Smooth muscle cell (in vitro differentiated cells): Measurements from ENCODE around the gene CLSTN2. TPM values are rescaled to one million over a fixed set of nuclear protein-coding genes. Genes with fewer than 3 reads are reported as not detected.

Experiments
- DNase-seq: peaks from one replicate; lab custom pipeline; 2025; ENCODE audit not compliant: unreplicated experiment; lab: John Stamatoyannopoulos, UW
- H2AFZ ChIP-seq: fragments of 200-600 bp; sonication (generic); 2 replicates; pipeline ENCODE4 v1.6.0; 2016; ENCODE audit warnings: antibody characterized with exemption, low read depth, mild to moderate bottlenecking
- H3F3A ChIP-seq: fragments of 200-600 bp; sonication (generic); 2 replicates; pipeline ENCODE4 v1.6.0; 2017; ENCODE audit warnings: antibody characterized with exemption, low read depth
- H3K27ac ChIP-seq: fragments of 200-600 bp; sonication (generic); 2 replicates; pipeline ENCODE4 v1.5.1; 2016; ENCODE audit warnings: low read depth, mild to moderate bottlenecking
- H3K27me3 ChIP-seq: fragments of 200-600 bp; sonication (generic); 2 replicates; pipeline ENCODE4 v1.6.1; 2016; ENCODE audit warnings: low read depth, mild to moderate bottlenecking
- H3K36me3 ChIP-seq: fragments of 200-600 bp; sonication (generic); 2 replicates; pipeline ENCODE4 v1.5.1; 2016; ENCODE audit warnings: low read depth
- H3K4me1 ChIP-seq: fragments of 200-600 bp; sonication (generic); 2 replicates; pipeline ENCODE4 v1.5.1; 2016; ENCODE audit warnings: low read depth
- H3K4me2 ChIP-seq: fragments of 200-600 bp; sonication (generic); 2 replicates; pipeline ENCODE4 v1.6.0; 2016; ENCODE audit warnings: mild to moderate bottlenecking
- H3K4me3 ChIP-seq: fragments of 200-600 bp; sonication (generic); 2 replicates; pipeline ENCODE4 v1.5.1; 2016; ENCODE audit warnings: mild to moderate bottlenecking
- H3K79me2 ChIP-seq: fragments of 200-600 bp; sonication (generic); 2 replicates; pipeline ENCODE4 v1.6.0; 2016; ENCODE audit warnings: low read depth, mild to moderate bottlenecking
- H3K9ac ChIP-seq: fragments of 200-600 bp; sonication (generic); 2 replicates; pipeline ENCODE4 v1.6.0; 2016; ENCODE audit warnings: low read depth
- H3K9me3 ChIP-seq: fragments of 200-600 bp; sonication (generic); replicated peaks from 2 replicates; pipeline ENCODE4 v1.5.1; 2016; ENCODE audit warnings: low read depth
- H4K20me1 ChIP-seq: fragments of 200-600 bp; sonication (generic); 2 replicates; pipeline ENCODE4 v1.6.0; 2016; ENCODE audit warnings: low read depth
- WGBS: methylation state at CpG from one replicate; pipeline ENCODE4 v1.1.7; 2016; ENCODE audit warnings: low lambda C conversion rate; 5-methylcytosine and 5-hydroxymethylcytosine counted together
- polyA plus RNA-seq: library from polyadenylated mRNA; unstranded; fragments of >200 nt; fragmentation: Nextera tagmentation; extraction: Ambion mirVana; gene quantifications from 2 replicates; pipeline ENCODE4 v1.2.1, GENCODE V29; 2016
- total RNA-seq: library from RNA; depleted of rRNA; stranded (reverse); fragments of >200 nt; gene quantifications from 2 replicates; pipeline ENCODE4 v1.2.3, GENCODE V29; 2014
- TF ChIP-seq, protein P1 (sequence below): fragments of 200-600 bp; sonication (generic); IDR thresholded peaks from 2 replicates; pipeline ENCODE4 v1.5.1; 2017; ENCODE audit warnings: borderline replicate concordance, mild to moderate bottlenecking, antibody characterized with exemption; ENCODE audit not compliant: insufficient read depth, poor library complexity, severe bottlenecking

Gene CLSTN2
- total and polyA plus RNA-seq, 2 experiments from 2014 or later: 0.91 to 1.5 TPM

DNA sequence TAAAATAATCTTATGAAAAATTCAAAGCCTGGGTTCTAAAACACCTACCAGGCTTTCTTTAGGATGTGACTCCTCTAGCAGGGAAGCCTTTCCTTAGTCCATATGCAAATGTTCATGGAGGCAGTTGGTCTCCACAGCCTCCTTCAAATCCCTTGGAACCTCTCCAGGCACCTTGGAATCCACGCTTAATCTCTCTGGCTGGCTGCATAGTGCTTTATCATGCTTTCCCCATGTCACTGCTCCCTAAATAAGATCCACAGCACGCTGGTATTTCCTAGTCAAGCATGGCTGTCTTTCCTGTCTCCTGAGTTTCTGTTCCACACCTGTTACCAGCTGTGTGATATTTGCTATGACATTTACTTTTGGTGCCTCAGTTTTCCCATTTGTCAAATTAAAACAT lies 71.3 kb downstream of the CLSTN2 start:
- H3K9me3 ChIP-seq: no peaks in the 10 kb centered on the region
- no peak overlapping the region for H3K27ac ChIP-seq
- no peaks in the 10 kb centered on the region for H3K79me2 ChIP-seq
- no peak for DNase-seq
- H3K4me3 ChIP-seq: no peak overlapping the region
- H3K4me1 ChIP-seq: no peaks in the 10 kb centered on the region
- TF ChIP-seq, protein P1, sequence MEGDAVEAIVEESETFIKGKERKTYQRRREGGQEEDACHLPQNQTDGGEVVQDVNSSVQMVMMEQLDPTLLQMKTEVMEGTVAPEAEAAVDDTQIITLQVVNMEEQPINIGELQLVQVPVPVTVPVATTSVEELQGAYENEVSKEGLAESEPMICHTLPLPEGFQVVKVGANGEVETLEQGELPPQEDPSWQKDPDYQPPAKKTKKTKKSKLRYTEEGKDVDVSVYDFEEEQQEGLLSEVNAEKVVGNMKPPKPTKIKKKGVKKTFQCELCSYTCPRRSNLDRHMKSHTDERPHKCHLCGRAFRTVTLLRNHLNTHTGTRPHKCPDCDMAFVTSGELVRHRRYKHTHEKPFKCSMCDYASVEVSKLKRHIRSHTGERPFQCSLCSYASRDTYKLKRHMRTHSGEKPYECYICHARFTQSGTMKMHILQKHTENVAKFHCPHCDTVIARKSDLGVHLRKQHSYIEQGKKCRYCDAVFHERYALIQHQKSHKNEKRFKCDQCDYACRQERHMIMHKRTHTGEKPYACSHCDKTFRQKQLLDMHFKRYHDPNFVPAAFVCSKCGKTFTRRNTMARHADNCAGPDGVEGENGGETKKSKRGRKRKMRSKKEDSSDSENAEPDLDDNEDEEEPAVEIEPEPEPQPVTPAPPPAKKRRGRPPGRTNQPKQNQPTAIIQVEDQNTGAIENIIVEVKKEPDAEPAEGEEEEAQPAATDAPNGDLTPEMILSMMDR: no peak
- H3F3A ChIP-seq: no peaks in the 10 kb centered on the region
- no peak overlapping the region for H2AFZ ChIP-seq
- H3K9ac ChIP-seq: no peak overlapping the region
- no peak overlapping the region for H3K4me2 ChIP-seq
- no peaks in the 10 kb centered on the region for H3K27me3 ChIP-seq
- WGBS: 55% methylated on average over 2 of the region's 2 CpGs
- no peaks in the 10 kb centered on the region for H4K20me1 ChIP-seq
- H3K36me3 ChIP-seq: no peaks in the 10 kb centered on the region

DNA sequence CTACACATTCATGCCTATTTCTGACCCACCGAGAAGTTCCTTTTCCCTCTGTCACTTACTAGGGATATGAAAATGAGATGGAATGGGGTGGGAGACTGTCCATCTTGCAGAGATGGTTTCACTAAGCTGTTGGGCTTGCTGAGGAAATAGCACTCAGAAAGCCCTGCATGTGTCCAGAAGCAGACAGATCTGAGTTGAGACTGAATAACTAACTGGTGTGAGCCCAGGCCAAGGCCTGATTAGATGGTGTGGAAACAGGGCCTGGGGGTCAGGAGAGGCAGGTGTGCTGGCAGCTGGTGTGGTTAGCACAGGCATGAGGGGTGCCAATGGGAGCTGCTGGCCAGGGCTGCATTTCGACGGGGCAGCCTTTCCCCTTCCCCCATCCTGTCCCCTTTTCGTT lies 72.1 kb downstream of the CLSTN2 start:
- Histone ChIP-seq H3K9ac (no peak overlapping the region), H3K36me3 (no peaks in the 10 kb centered on the region), H3K4me1 (no peaks in the 10 kb centered on the region), H3F3A (no peaks in the 10 kb centered on the region), H3K79me2 (no peaks in the 10 kb centered on the region), H3K4me2 (no peak overlapping the region), H2AFZ (no peak overlapping the region), H3K27ac (no peak overlapping the region), H3K27me3 (no peaks in the 10 kb centered on the region), H4K20me1 (no peaks in the 10 kb centered on the region), H3K4me3 (no peak overlapping the region), H3K9me3 (no peaks in the 10 kb centered on the region)
- TF ChIP-seq, protein P1: no peak
- DNase-seq: no peak
- 90% methylated on average over 4 of the region's 4 CpGs for WGBS

DNA sequence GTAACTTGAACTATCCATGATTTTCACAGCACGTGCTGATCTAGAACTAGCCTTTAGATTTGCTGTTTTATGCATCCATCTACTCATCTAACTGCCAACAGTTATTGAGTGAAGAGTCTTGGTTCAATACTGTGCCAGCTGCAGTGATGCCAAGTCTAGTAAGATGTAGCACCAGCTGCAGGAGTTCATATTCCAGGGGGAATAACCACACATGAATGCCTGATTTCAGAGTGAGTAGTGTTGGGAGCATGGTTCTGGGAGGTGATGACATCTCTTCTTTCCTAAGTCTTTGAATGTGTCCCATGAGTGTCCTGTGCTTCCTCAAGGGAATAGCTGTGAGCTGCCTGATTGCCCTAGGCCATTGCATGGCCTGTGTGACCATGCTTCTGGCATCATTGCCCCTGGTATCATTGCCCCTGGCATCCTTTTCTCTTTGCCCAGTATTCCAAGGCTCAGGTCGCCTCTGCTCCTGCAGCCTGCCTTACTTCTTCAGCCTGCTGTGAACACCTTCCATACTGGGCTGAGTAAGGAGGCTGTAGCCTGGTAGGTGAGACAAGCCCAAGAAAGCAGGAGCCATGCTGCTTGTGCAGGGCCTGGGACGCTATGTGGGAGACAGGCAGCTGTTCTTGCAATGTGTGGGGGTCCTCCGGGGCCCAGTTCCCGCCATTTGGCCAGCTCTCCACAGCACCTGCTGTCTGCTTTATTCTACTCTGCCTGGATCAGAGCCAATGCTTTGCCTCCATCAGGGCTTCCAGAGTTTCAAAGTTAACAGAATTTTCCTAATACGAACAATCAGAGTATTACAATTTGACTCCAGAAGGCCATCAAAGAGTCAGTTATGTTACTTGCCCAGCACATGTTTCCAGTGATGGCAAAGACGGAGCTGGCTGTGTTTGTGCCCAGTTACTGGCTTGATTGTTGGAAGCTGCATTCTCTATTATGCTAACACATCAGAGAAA lies 73.2 kb downstream of the CLSTN2 start:
- DNase-seq: no peak
- H3K4me3 ChIP-seq: no peak overlapping the region
- no peaks in the 10 kb centered on the region for H3F3A ChIP-seq
- H3K27me3 ChIP-seq: no peaks in the 10 kb centered on the region
- no peaks in the 10 kb centered on the region for H3K4me1 ChIP-seq
- no peaks in the 10 kb centered on the region for H4K20me1 ChIP-seq
- H3K9ac ChIP-seq: no peak overlapping the region
- no peak overlapping the region for H2AFZ ChIP-seq
- H3K27ac ChIP-seq: no peak overlapping the region
- no peaks in the 10 kb centered on the region for H3K9me3 ChIP-seq
- H3K79me2 ChIP-seq: no peaks in the 10 kb centered on the region
- H3K36me3 ChIP-seq: no peaks in the 10 kb centered on the region
- H3K4me2 ChIP-seq: no peak overlapping the region
- 84% methylated on average over 7 of the region's 7 CpGs for WGBS
- TF ChIP-seq, protein P1: no peak
